ENCODE results near the gene BAG3. TPM values are rescaled to one million over a fixed set of nuclear protein-coding genes. Genes with fewer than 3 reads are reported as not detected.

BAG3 gene
- total RNA-seq, 2 donors from 2014 or later = 13.4 to 19.5 TPM

- no peak for TF ChIP-seq CTCF (conservative IDR thresholded peaks at IDR 0.05)
- DNase-seq = no peak
- no peaks in the 10 kb centered on the region for H3K36me3 Mint-ChIP-seq (ENCODE audit: low read depth)
- H3K9ac ChIP-seq (ENCODE audit: extremely low read depth, low read length, poor library complexity, severe bottlenecking) = no peak overlapping the region
- no peak overlapping the region for H3K27ac ChIP-seq (ENCODE audit: low read depth, low read length)
- no peak overlapping the region for H3K4me3 Mint-ChIP-seq
- H3K4me3 ChIP-seq (ENCODE audit: low read length) = no peak overlapping the region
- H3K9me3 Mint-ChIP-seq = peaks cover 4% of the 10 kb centered on the region
- peaks cover 12% of the 10 kb centered on the region for H3K9me3 ChIP-seq (ENCODE audit: control insufficient read depth, low read length)
- peaks cover 3% of the 10 kb centered on the region for H3K27me3 Mint-ChIP-seq (ENCODE audit: insufficient read depth)
- no peaks in the 10 kb centered on the region for H3K36me3 ChIP-seq (ENCODE audit: control insufficient read depth, insufficient read depth, low read length)
- no peaks in the 10 kb centered on the region for H3K27me3 ChIP-seq (ENCODE audit: control insufficient read depth, insufficient read depth, low read length, poor library complexity, severe bottlenecking)
- H3K27ac Mint-ChIP-seq = no peak overlapping the region
- no peaks in the 10 kb centered on the region for H3K4me1 ChIP-seq (ENCODE audit: control insufficient read depth, insufficient read depth, low read length)
- no peaks in the 10 kb centered on the region for H3K4me1 Mint-ChIP-seq
- 97% methylated on average over 2 of the region's 2 CpGs; no CpG with 5 or more reads in 1 of the 2 experiments for WGBS, 2 experiments (ENCODE audit: insufficient coverage in 1 of 2, insufficient read length in 1 of 2)
Observed at GRCh38 chr10:119642556-119643111, 8.5 kb upstream of the BAG3 start.

GRCh38 chr10:119643306-119644204, 7.6 kb upstream of the BAG3 start:
- WGBS, 2 experiments (ENCODE audit: insufficient coverage in 1 of 2, insufficient read length in 1 of 2) = 92 to 96% methylated on average over 14 to 15 of the region's 15 CpGs
- Mint-ChIP-seq H3K27ac (no peak overlapping the region), H3K27me3 (ENCODE audit: insufficient read depth) (peaks cover 3% of the 10 kb centered on the region)

More at GRCh38 chr10:119643306-119644204, 7.6 kb upstream of the BAG3 start:
- Histone ChIP-seq H3K36me3 (ENCODE audit: control insufficient read depth, insufficient read depth, low read length) (no peaks in the 10 kb centered on the region), H3K9ac (ENCODE audit: extremely low read depth, low read length, poor library complexity, severe bottlenecking) (no peak overlapping the region), H3K4me1 (ENCODE audit: control insufficient read depth, insufficient read depth, low read length) (no peaks in the 10 kb centered on the region), H3K27ac (ENCODE audit: low read depth, low read length) (no peak overlapping the region), H3K9me3 (ENCODE audit: control insufficient read depth, low read length) (peaks cover 12% of the 10 kb centered on the region), H3K27me3 (ENCODE audit: control insufficient read depth, insufficient read depth, low read length, poor library complexity, severe bottlenecking) (no peaks in the 10 kb centered on the region), H3K4me3 (ENCODE audit: low read length) (no peak overlapping the region)
- Mint-ChIP-seq H3K4me3 (no peak overlapping the region), H3K9me3 (peaks cover 4% of the 10 kb centered on the region), H3K4me1 (no peaks in the 10 kb centered on the region), H3K36me3 (ENCODE audit: low read depth) (no peaks in the 10 kb centered on the region)
- no peak for DNase-seq
- peak; percentile 40 for TF ChIP-seq CTCF (conservative IDR thresholded peaks at IDR 0.05)
